ENCODE results near the gene ITCH.
"Not testable (repeated sequence)": the region's sequence is repeated elsewhere in the genome, so short reads cannot be mapped to it uniquely, and the experiment has no call there.

Gene ITCH

GRCh38 chr20:34475979-34476736 is 113.1 kb downstream of the ITCH start:
- Histone ChIP-seq H3K4me1 (peaks cover 0 to 21% (median 5%) of the 10 kb centered on the region in 4 donors), H3K36me3 (peaks cover 25 to 45% (median 33%) of the 10 kb centered on the region in 3 donors), H3K27ac (peak overlapping the region in 1 of 2 donors; percentile 23), H3K9me3 (no peaks in the 10 kb centered on the region), H3K4me3 (no peak overlapping the region), H3K27me3 (no peaks in the 10 kb centered on the region)
- peak; percentile 69 to 71 for TF ChIP-seq CTCF (IDR thresholded peaks at IDR 0.05)
- intact Hi-C loops (cut with DNase I; ENCODE audit: low total_unique reads), result no loop called here
- DNase-seq, result peak; percentile 49 to 68

GRCh38 chr20:34479627-34480026 is 116.6 kb downstream of the ITCH start:
- intact Hi-C loops (cut with DNase I; ENCODE audit: low total_unique reads), result no loop called here
- no peaks in the 10 kb centered on the region for H3K9me3 ChIP-seq
- TF ChIP-seq CTCF (IDR thresholded peaks at IDR 0.05), result no peak
- peaks cover 0 to 5% (median 0%) of the 10 kb centered on the region in 4 donors for H3K4me1 ChIP-seq
- no peak for DNase-seq
- no peak overlapping the region for H3K4me3 ChIP-seq
- no peak overlapping the region for H3K27ac ChIP-seq
- H3K27me3 ChIP-seq, result no peaks in the 10 kb centered on the region
- peaks cover 56 to 69% (median 59%) of the 10 kb centered on the region in 3 donors for H3K36me3 ChIP-seq

GRCh38 chr20:34482154-34482553 is 119.1 kb downstream of the ITCH start:
- intact Hi-C loops (cut with DNase I; ENCODE audit: low total_unique reads), result not testable (repeated sequence)

GRCh38 chr20:34483585-34484220 is 120.6 kb downstream of the ITCH start:
- H3K4me1 ChIP-seq; intact Hi-C loops (cut with DNase I; ENCODE audit: low total_unique reads); H3K27ac ChIP-seq; H3K27me3 ChIP-seq; DNase-seq; H3K4me3 ChIP-seq; H3K9me3 ChIP-seq: not testable (repeated sequence)
- peaks cover 57 to 75% (median 69%) of the 10 kb centered on the region in 3 donors for H3K36me3 ChIP-seq

More at GRCh38 chr20:34482154-34482553, 119.1 kb downstream of the ITCH start:
- not testable (repeated sequence) for H3K27me3 ChIP-seq, DNase-seq, H3K4me3 ChIP-seq, H3K27ac ChIP-seq, H3K9me3 ChIP-seq, H3K4me1 ChIP-seq
- peaks cover 59 to 74% (median 62%) of the 10 kb centered on the region in 3 donors for H3K36me3 ChIP-seq

GRCh38 chr20:34485068-34485634 is 122.1 kb downstream of the ITCH start:
- peaks cover 55 to 76% (median 64%) of the 10 kb centered on the region in 3 donors for H3K36me3 ChIP-seq
- TF ChIP-seq CTCF (IDR thresholded peaks at IDR 0.05), result no peak
- no peak overlapping the region for H3K4me3 ChIP-seq
- H3K9me3 ChIP-seq, result no peaks in the 10 kb centered on the region
- H3K4me1 ChIP-seq, result no peaks in the 10 kb centered on the region
- no peak overlapping the region for H3K27ac ChIP-seq
- DNase-seq, result no peak
- no peaks in the 10 kb centered on the region for H3K27me3 ChIP-seq
- intact Hi-C loops (cut with DNase I; ENCODE audit: low total_unique reads), result no loop called here

- peaks cover 62 to 82% (median 67%) of the 10 kb centered on the region in 3 donors for H3K36me3 ChIP-seq
- H3K9me3 ChIP-seq, result no peaks in the 10 kb centered on the region
- H3K4me3 ChIP-seq, result no peak overlapping the region
- no peaks in the 10 kb centered on the region for H3K27me3 ChIP-seq
- no peak overlapping the region for H3K27ac ChIP-seq
- no peak for DNase-seq
- no peaks in the 10 kb centered on the region for H3K4me1 ChIP-seq
- no peak for TF ChIP-seq CTCF (IDR thresholded peaks at IDR 0.05)
- intact Hi-C loops (cut with DNase I; ENCODE audit: low total_unique reads), result no loop called here
These were observed 128.3 kb downstream of the ITCH start for GRCh38 chr20:34491226-34491931.

All from tibial artery (tissue), 4 donors.